ENCODE data around the gene SMO. TPM values are rescaled to one million over a fixed set of nuclear protein-coding genes. Genes with fewer than 3 reads are reported as not detected.
"Not testable (repeated sequence)": the region's sequence is repeated elsewhere in the genome, so short reads cannot be mapped to it uniquely, and the experiment has no call there.

Gene SMO
- total and polyA plus RNA-seq, 2 experiments from 2014 or later, result 13.1 to 61.5 TPM

- H3K4me3 Mint-ChIP-seq; H3K27me3 Mint-ChIP-seq (ENCODE audit: insufficient read depth, low read depth, poor library complexity); H3F3A ChIP-seq (replicated peaks; ENCODE audit: low read depth); H4K20me1 ChIP-seq (replicated peaks; ENCODE audit: insufficient read depth); H3K27me3 ChIP-seq (ENCODE audit: insufficient read depth); H3K4me2 ChIP-seq; ATAC-seq; H2AFZ ChIP-seq; H3K9me3 Mint-ChIP-seq; H3K36me3 Mint-ChIP-seq (ENCODE audit: low read depth); H3K27ac ChIP-seq (ENCODE audit: low read depth); H3K36me3 ChIP-seq (ENCODE audit: insufficient read depth); H3K9me2 ChIP-seq (ENCODE audit: insufficient read depth); H3K4me3 ChIP-seq; H3K27ac Mint-ChIP-seq; DNase-seq (ENCODE audit: low spot score): not testable (repeated sequence)
- Histone ChIP-seq H3K4me1 (ENCODE audit: insufficient read depth) (peaks cover 22% of the 10 kb centered on the region), H3K79me2 (replicated peaks; ENCODE audit: insufficient read depth) (peaks cover 76% of the 10 kb centered on the region)
- H3K4me1 Mint-ChIP-seq, result peaks cover 21% of the 10 kb centered on the region
Measured at GRCh38 chr7:129252603-129253002, 64.2 kb downstream of the SMO start.

GRCh38 chr7:129255800-129256199, 67.4 kb downstream of the SMO start:
- peaks cover 7% of the 10 kb centered on the region for H3K27me3 Mint-ChIP-seq (ENCODE audit: insufficient read depth, low read depth, poor library complexity)
- peaks cover 45% of the 10 kb centered on the region for H3K4me1 Mint-ChIP-seq
- no peak overlapping the region for H3K4me3 ChIP-seq
- no peak overlapping the region for H3K4me2 ChIP-seq
- peaks cover 62% of the 10 kb centered on the region for H3K79me2 ChIP-seq (replicated peaks; ENCODE audit: insufficient read depth)
- H3K36me3 ChIP-seq (ENCODE audit: insufficient read depth), result no peaks in the 10 kb centered on the region
- DNase-seq (ENCODE audit: low spot score) (no peak), ATAC-seq (no peak)
- no peaks in the 10 kb centered on the region for H3K36me3 Mint-ChIP-seq (ENCODE audit: low read depth)
- H3K27ac ChIP-seq (ENCODE audit: low read depth), result no peak overlapping the region
- TF ChIP-seq ETS1 (IDR thresholded peaks at IDR 0.05) (no peak), EZH2phosphoT487 (IDR thresholded peaks at IDR 0.05; ENCODE audit: unreplicated experiment) (no peak), CTCF (conservative IDR thresholded peaks at IDR 0.05; ENCODE audit: low read depth in 2 of 2) (no peak), JUNB (IDR thresholded peaks at IDR 0.05; ENCODE audit: unreplicated experiment) (no peak), ZNF331 (CRISPR knock-in tag; IDR thresholded peaks at IDR 0.05; ENCODE audit: low read depth) (no peak), EZH2 (IDR thresholded peaks at IDR 0.05; ENCODE audit: low read depth, unreplicated experiment) (no peak)
- TF ChIP-seq, protein P1, sequence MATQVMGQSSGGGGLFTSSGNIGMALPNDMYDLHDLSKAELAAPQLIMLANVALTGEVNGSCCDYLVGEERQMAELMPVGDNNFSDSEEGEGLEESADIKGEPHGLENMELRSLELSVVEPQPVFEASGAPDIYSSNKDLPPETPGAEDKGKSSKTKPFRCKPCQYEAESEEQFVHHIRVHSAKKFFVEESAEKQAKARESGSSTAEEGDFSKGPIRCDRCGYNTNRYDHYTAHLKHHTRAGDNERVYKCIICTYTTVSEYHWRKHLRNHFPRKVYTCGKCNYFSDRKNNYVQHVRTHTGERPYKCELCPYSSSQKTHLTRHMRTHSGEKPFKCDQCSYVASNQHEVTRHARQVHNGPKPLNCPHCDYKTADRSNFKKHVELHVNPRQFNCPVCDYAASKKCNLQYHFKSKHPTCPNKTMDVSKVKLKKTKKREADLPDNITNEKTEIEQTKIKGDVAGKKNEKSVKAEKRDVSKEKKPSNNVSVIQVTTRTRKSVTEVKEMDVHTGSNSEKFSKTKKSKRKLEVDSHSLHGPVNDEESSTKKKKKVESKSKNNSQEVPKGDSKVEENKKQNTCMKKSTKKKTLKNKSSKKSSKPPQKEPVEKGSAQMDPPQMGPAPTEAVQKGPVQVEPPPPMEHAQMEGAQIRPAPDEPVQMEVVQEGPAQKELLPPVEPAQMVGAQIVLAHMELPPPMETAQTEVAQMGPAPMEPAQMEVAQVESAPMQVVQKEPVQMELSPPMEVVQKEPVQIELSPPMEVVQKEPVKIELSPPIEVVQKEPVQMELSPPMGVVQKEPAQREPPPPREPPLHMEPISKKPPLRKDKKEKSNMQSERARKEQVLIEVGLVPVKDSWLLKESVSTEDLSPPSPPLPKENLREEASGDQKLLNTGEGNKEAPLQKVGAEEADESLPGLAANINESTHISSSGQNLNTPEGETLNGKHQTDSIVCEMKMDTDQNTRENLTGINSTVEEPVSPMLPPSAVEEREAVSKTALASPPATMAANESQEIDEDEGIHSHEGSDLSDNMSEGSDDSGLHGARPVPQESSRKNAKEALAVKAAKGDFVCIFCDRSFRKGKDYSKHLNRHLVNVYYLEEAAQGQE (IDR thresholded peaks at IDR 0.05; ENCODE audit: unreplicated experiment), result no peak
- TF ChIP-seq, protein P2, sequence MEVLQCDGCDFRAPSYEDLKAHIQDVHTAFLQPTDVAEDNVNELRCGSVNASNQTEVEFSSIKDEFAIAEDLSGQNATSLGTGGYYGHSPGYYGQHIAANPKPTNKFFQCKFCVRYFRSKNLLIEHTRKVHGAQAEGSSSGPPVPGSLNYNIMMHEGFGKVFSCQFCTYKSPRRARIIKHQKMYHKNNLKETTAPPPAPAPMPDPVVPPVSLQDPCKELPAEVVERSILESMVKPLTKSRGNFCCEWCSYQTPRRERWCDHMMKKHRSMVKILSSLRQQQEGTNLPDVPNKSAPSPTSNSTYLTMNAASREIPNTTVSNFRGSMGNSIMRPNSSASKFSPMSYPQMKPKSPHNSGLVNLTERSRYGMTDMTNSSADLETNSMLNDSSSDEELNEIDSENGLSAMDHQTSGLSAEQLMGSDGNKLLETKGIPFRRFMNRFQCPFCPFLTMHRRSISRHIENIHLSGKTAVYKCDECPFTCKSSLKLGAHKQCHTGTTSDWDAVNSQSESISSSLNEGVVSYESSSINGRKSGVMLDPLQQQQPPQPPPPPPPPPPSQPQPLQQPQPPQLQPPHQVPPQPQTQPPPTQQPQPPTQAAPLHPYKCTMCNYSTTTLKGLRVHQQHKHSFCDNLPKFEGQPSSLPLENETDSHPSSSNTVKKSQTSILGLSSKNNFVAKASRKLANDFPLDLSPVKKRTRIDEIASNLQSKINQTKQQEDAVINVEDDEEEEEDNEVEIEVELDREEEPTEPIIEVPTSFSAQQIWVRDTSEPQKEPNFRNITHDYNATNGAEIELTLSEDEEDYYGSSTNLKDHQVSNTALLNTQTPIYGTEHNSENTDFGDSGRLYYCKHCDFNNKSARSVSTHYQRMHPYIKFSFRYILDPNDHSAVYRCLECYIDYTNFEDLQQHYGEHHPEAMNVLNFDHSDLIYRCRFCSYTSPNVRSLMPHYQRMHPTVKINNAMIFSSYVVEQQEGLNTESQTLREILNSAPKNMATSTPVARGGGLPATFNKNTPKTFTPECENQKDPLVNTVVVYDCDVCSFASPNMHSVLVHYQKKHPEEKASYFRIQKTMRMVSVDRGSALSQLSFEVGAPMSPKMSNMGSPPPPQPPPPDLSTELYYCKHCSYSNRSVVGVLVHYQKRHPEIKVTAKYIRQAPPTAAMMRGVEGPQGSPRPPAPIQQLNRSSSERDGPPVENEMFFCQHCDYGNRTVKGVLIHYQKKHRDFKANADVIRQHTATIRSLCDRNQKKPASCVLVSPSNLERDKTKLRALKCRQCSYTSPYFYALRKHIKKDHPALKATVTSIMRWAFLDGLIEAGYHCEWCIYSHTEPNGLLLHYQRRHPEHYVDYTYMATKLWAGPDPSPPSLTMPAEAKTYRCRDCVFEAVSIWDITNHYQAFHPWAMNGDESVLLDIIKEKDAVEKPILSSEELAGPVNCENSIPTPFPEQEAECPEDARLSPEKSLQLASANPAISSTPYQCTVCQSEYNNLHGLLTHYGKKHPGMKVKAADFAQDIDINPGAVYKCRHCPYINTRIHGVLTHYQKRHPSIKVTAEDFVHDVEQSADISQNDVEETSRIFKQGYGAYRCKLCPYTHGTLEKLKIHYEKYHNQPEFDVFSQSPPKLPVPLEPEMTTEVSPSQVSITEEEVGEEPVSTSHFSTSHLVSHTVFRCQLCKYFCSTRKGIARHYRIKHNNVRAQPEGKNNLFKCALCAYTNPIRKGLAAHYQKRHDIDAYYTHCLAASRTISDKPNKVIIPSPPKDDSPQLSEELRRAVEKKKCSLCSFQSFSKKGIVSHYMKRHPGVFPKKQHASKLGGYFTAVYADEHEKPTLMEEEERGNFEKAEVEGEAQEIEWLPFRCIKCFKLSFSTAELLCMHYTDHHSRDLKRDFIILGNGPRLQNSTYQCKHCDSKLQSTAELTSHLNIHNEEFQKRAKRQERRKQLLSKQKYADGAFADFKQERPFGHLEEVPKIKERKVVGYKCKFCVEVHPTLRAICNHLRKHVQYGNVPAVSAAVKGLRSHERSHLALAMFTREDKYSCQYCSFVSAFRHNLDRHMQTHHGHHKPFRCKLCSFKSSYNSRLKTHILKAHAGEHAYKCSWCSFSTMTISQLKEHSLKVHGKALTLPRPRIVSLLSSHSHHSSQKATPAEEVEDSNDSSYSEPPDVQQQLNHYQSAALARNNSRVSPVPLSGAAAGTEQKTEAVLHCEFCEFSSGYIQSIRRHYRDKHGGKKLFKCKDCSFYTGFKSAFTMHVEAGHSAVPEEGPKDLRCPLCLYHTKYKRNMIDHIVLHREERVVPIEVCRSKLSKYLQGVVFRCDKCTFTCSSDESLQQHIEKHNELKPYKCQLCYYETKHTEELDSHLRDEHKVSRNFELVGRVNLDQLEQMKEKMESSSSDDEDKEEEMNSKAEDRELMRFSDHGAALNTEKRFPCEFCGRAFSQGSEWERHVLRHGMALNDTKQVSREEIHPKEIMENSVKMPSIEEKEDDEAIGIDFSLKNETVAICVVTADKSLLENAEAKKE (CRISPR knock-in tag; IDR thresholded peaks at IDR 0.05), result no peak
- H2AFZ ChIP-seq, result no peak overlapping the region
- no peaks in the 10 kb centered on the region for H3F3A ChIP-seq (replicated peaks; ENCODE audit: low read depth)
- H3K9me2 ChIP-seq (ENCODE audit: insufficient read depth), result no peaks in the 10 kb centered on the region
- H3K9me3 Mint-ChIP-seq, result no peaks in the 10 kb centered on the region
- H3K4me1 ChIP-seq (ENCODE audit: insufficient read depth), result peaks cover 34% of the 10 kb centered on the region
- no peak overlapping the region; the same call in 1 of the 2 replicates for H3K27ac Mint-ChIP-seq
- no peaks in the 10 kb centered on the region; the same call in 1 of the 2 replicates for H4K20me1 ChIP-seq (replicated peaks; ENCODE audit: insufficient read depth)
- H3K27me3 ChIP-seq (ENCODE audit: insufficient read depth), result no peaks in the 10 kb centered on the region
- H3K4me3 Mint-ChIP-seq, result no peak overlapping the region

All from GM23338 (cell line).